PC-9 (cell line): Measurements from ENCODE around the gene PARD6B. TPM values are rescaled to one million over a fixed set of nuclear protein-coding genes. Genes with fewer than 3 reads are reported as not detected.

ENCODE experiments used
- BruUV-seq: library from RNA; stranded (reverse); fragments of 400-500 nt; replicated peaks from 2 replicates; lab custom pipeline; 2021; lab: Mats Ljungman, UMichigan
- CTCF ChIA-PET: fragments of 300-600 bp; sonication (Branson Sonifier 250); formaldehyde crosslinking; loops from one replicate; lab custom pipeline; 2022; ENCODE audit warnings: antibody characterized with exemption; lab: Charles Lee
- POLR2A ChIA-PET: fragments of 300-600 bp; sonication (Branson Sonifier 250); formaldehyde crosslinking; loops from one replicate; lab custom pipeline; 2022; ENCODE audit warnings: antibody characterized with exemption; ENCODE audit not compliant: unreplicated experiment; lab: Charles Lee
- DNase-seq, 2 experiments: peaks; one replicate each; pipeline versions ENCODE4 v3.0.0 to v3.0.0-alpha.2; 2015 to 2022; ENCODE audit warnings: mixed read lengths in 1 of 2
- H2AFZ ChIP-seq: fragments of 200-600 bp; sonication (generic); 2 replicates; pipeline ENCODE4 v1.8.1; 2017; ENCODE audit warnings: antibody characterized with exemption
- H3F3A ChIP-seq: fragments of 200-600 bp; sonication (generic); 2 replicates; pipeline ENCODE4 v1.8.1; 2017; ENCODE audit warnings: antibody characterized with exemption, mild to moderate bottlenecking, low read depth; ENCODE audit not compliant: insufficient read depth
- H3K27ac ChIP-seq: fragments of 200-600 bp; sonication (generic); 2 replicates; pipeline ENCODE4 v1.6.1; 2016; ENCODE audit warnings: mixed run types
- H3K27me3 ChIP-seq: fragments of 200-600 bp; sonication (generic); 2 replicates; pipeline ENCODE4 v1.6.1; 2016; ENCODE audit warnings: low read depth, mixed run types; ENCODE audit not compliant: insufficient read depth
- H3K36me3 ChIP-seq: fragments of 200-600 bp; sonication (generic); 2 replicates; pipeline ENCODE4 v1.6.1; 2016; ENCODE audit warnings: low read depth, mixed run types
- H3K4me1 ChIP-seq: fragments of 200-600 bp; sonication (generic); replicated peaks from 2 replicates; pipeline ENCODE4 v1.6.1; 2016; ENCODE audit warnings: mixed run types; ENCODE audit not compliant: insufficient read depth
- H3K4me2 ChIP-seq: fragments of 200-600 bp; sonication (generic); 2 replicates; pipeline ENCODE4 v1.6.1; 2017; ENCODE audit warnings: mixed run types
- H3K4me3 ChIP-seq: fragments of 200-600 bp; sonication (generic); 2 replicates; pipeline ENCODE4 v1.6.1; 2016; ENCODE audit warnings: mixed run types
- H3K79me2 ChIP-seq: fragments of 200-600 bp; sonication (generic); 2 replicates; pipeline ENCODE4 v1.6.1; 2017; ENCODE audit warnings: low read depth, mixed run types
- H3K9me2 ChIP-seq: fragments of 200-600 bp; sonication (generic); 2 replicates; pipeline ENCODE4 v1.8.1; 2017; ENCODE audit warnings: mild to moderate bottlenecking; ENCODE audit not compliant: insufficient read depth
- H3K9me3 ChIP-seq: fragments of 200-600 bp; sonication (generic); 2 replicates; pipeline ENCODE4 v1.8.1; 2016; ENCODE audit warnings: low read depth; ENCODE audit not compliant: insufficient read depth
- H4K20me1 ChIP-seq: fragments of 200-600 bp; sonication (generic); 2 replicates; pipeline ENCODE4 v1.8.1; 2017; ENCODE audit not compliant: insufficient read depth
- CTCF ChIP-seq: fragments of 200-600 bp; sonication (generic); conservative IDR thresholded peaks from 2 replicates; pipeline ENCODE4 v1.6.1; 2017; ENCODE audit warnings: mixed run types, antibody characterized with exemption, mild to moderate bottlenecking, moderate library complexity
- EZH2 ChIP-seq: fragments of 200-600 bp; sonication (generic); IDR thresholded peaks from 2 replicates; pipeline ENCODE4 v1.8.0; 2017; ENCODE audit warnings: antibody characterized with exemption, low read depth
- intact Hi-C: fragments of 100-400 bp; cut with micrococcal nuclease; formaldehyde crosslinking; loops from one replicate; pipeline ENCODE4 v1.10.0; 2022; ENCODE audit not compliant: unreplicated experiment
- total RNA-seq: library from RNA; stranded (reverse); gene quantifications from 2 replicates; pipeline ENCODE4 v1.2.3, GENCODE V29; 2021

PARD6B gene
- total RNA-seq, 1 experiment from 2014 or later: 52.2 TPM

GRCh38 chr20:50720582-50720981, 10.8 kb upstream of the PARD6B start:
- Histone ChIP-seq H3K4me3 (no peak overlapping the region), H3K36me3 (no peaks in the 10 kb centered on the region), H2AFZ (no peak overlapping the region), H4K20me1 (no peaks in the 10 kb centered on the region), H3F3A (peaks cover 50% of the 10 kb centered on the region), H3K9me3 (no peaks in the 10 kb centered on the region), H3K4me1 (peaks cover 49% of the 10 kb centered on the region), H3K4me2 (no peak overlapping the region), H3K27ac (no peak overlapping the region), H3K27me3 (no peaks in the 10 kb centered on the region), H3K79me2 (no peaks in the 10 kb centered on the region), H3K9me2 (no peaks in the 10 kb centered on the region)
- intact Hi-C loops: no loop called here
- ChIA-PET CTCF (interaction anchor here (0.7 kb wide), 1 partner anchor 19 kb away, joined by 27 read pairs; no protein-coding TSS in a partner anchor), POLR2A (interaction anchor here (0.6 kb wide), 1 partner anchor 249 kb away, joined by 3 read pairs; no protein-coding TSS in a partner anchor)
- TF ChIP-seq CTCF (no peak; the same call in 1 of the 2 replicates), EZH2 (no peak)
- BruUV-seq: no TSS peak
- no peak for DNase-seq

- BruUV-seq: no TSS peak
- no peaks in the 10 kb centered on the region for H3K9me3 ChIP-seq
- TF ChIP-seq EZH2: no peak
- TF ChIP-seq CTCF: no peak
- no peaks in the 10 kb centered on the region for H4K20me1 ChIP-seq
- no peaks in the 10 kb centered on the region for H3K9me2 ChIP-seq
- H3K79me2 ChIP-seq: no peaks in the 10 kb centered on the region
- ChIA-PET CTCF (interaction anchor here (0.6 kb wide), 1 partner anchor 64 kb away, joined by 5 read pairs; no protein-coding TSS in a partner anchor), POLR2A (no interaction called here)
- DNase-seq: no peak
- no peak overlapping the region for H3K4me2 ChIP-seq
- no peak overlapping the region for H3K27ac ChIP-seq
- no peak overlapping the region for H2AFZ ChIP-seq
- intact Hi-C loops: no loop called here
- no peaks in the 10 kb centered on the region for H3K27me3 ChIP-seq
- no peaks in the 10 kb centered on the region for H3K36me3 ChIP-seq
- peaks cover 46% of the 10 kb centered on the region for H3F3A ChIP-seq
- no peak overlapping the region for H3K4me3 ChIP-seq
- H3K4me1 ChIP-seq: peaks cover 49% of the 10 kb centered on the region
Measured at GRCh38 chr20:50721881-50722281, 9.5 kb upstream of the PARD6B start.

DNA sequence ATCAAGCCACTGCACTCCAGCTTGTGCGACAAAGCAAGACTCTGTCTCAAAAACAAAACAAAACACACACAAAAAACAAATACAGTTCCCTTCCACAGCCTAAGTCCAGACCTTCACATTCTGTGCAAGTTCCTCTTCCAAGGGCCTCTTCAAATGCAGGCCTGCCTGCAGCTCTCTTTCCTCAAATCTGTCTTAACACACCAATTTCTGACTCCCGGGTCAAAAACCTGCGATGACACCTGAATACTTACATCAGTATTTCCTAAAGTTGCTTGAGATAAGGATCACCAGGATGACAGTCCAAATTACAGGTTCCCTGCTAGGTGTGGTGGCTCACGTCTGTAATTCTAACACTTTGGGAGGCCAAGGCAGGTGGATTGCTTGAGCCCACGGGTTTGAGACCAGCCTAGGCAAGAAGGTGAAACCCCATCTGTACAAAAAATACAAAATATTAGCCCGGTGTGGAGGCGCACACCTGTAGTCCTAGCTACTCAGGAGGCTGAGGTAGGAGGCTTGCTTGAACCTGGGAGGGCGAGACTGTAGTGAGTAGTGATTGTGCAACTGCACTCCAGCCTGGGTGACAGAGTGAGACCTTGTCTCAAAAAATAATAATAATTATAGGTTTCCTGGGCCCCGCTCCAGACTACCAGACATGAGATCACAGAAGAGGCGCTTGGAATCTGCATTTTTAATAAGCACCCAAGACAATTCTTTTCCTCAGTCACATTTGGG, 8.8 kb upstream of the PARD6B start:
- 0 out of 2 replicates have a peak overlapping the region, but pooled peaks have one; percentile 9 for H3K27ac ChIP-seq
- ChIA-PET POLR2A (no interaction called here), CTCF (no interaction called here)
- no peaks in the 10 kb centered on the region for H3K79me2 ChIP-seq
- H2AFZ ChIP-seq: no peak overlapping the region
- H3K4me1 ChIP-seq: peaks cover 49% of the 10 kb centered on the region
- H3K9me3 ChIP-seq: no peaks in the 10 kb centered on the region
- peaks cover 53% of the 10 kb centered on the region for H3F3A ChIP-seq
- H4K20me1 ChIP-seq: no peaks in the 10 kb centered on the region
- H3K4me3 ChIP-seq: no peak overlapping the region
- intact Hi-C loops: no loop called here
- H3K4me2 ChIP-seq: no peak overlapping the region
- no peak for DNase-seq
- H3K27me3 ChIP-seq: no peaks in the 10 kb centered on the region
- no TSS peak for BruUV-seq
- H3K36me3 ChIP-seq: no peaks in the 10 kb centered on the region
- no peak for TF ChIP-seq EZH2
- TF ChIP-seq CTCF: no peak
- H3K9me2 ChIP-seq: no peaks in the 10 kb centered on the region
